Thoracic aorta (tissue), 2 donors: Measurements from ENCODE around the gene CNST. TPM values are rescaled to one million over a fixed set of nuclear protein-coding genes. Genes with fewer than 3 reads are reported as not detected.
"Not testable (repeated sequence)": the region's sequence is repeated elsewhere in the genome, so short reads cannot be mapped to it uniquely, and the experiment has no call there.

Source experiments
- ATAC-seq: fragments of 150-250 bp; one replicate; pipeline ENCODE4 v1.8.0; 2017; ENCODE audit warnings: low read depth; ENCODE audit not compliant: insufficient number of reproducible peaks, low FRiP score
- DNase-seq: peaks from one replicate; pipeline ENCODE4 v3.0.0-alpha.2; 2020; ENCODE audit warnings: low spot score
- H3K27ac ChIP-seq, 2 donors: fragments of 200-600 bp; sonication (generic); 1 replicate in 1 of 2; 2 replicates in 1 of 2; pipeline ENCODE4 v1.5.1; 2016; ENCODE audit warnings: mild to moderate bottlenecking in 2 of 2, moderate library complexity in 2 of 2
- H3K27me3 ChIP-seq: fragments of 200-600 bp; sonication (generic); replicated peaks from 2 replicates; pipeline ENCODE4 v1.6.0; 2016; ENCODE audit warnings: mild to moderate bottlenecking; ENCODE audit not compliant: insufficient read depth
- H3K36me3 ChIP-seq: fragments of 200-600 bp; sonication (generic); one replicate; pipeline ENCODE4 v1.5.1; 2016
- H3K4me1 ChIP-seq, 2 donors: fragments of 200-600 bp; sonication (generic); 1 replicate in 1 of 2; 2 replicates in 1 of 2; pipeline versions ENCODE4 v1.5.1 to v1.6.0; 2016; ENCODE audit warnings: low read depth in 2 of 2, mild to moderate bottlenecking in 1 of 2; ENCODE audit not compliant: control insufficient read depth in 1 of 2
- H3K4me3 ChIP-seq: fragments of 200-600 bp; sonication (generic); 2 replicates; pipeline ENCODE4 v1.5.1; 2016; ENCODE audit warnings: mild to moderate bottlenecking
- H3K9me3 ChIP-seq: fragments of 200-600 bp; sonication (generic); 2 replicates; pipeline ENCODE4 v1.5.1; 2016
- total RNA-seq, 2 donors: library from RNA; depleted of rRNA; stranded (reverse); fragments of >200 nt; gene quantifications; one replicate each; pipeline versions ENCODE4 v1.1.0 to v1.2.3, GENCODE V29; 2016
- TF ChIP-seq, protein P1 (sequence below): fragments of 200-600 bp; sonication (generic); IDR thresholded peaks from one replicate; pipeline ENCODE4 v1.5.1; 2019; ENCODE audit warnings: antibody characterized with exemption

The CNST gene
- total RNA-seq, 2 donors from 2014 or later: 20.7 to 29.3 TPM

DNA sequence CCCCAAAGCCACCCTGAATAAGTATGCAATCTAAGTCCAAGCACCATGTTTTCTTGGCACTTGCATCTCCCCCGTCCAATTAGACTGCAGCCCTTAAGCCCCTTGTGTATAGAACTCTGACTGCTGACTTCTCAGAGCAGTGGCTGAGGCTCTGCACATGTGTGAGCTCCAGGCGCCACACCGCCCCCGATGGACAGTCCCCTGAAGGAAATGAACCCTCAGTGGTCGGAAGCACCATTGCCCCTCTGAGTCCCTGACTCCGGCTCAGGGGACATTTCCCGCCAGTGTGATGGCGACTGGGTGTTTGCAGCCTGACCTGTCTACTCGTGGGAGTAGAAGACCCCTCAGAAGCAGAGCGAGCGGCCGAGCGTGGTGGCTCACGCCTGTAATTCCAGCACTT, 120.7 kb downstream of the CNST start:
- Histone ChIP-seq H3K27me3 (no peaks in the 10 kb centered on the region), H3K36me3 (no peaks in the 10 kb centered on the region), H3K4me1 (peaks cover 0 to 7% of the 10 kb centered on the region in 2 donors), H3K27ac (no peak overlapping the region), H3K4me3 (no peak overlapping the region), H3K9me3 (no peaks in the 10 kb centered on the region)
- ATAC-seq: no peak
- TF ChIP-seq, protein P1, sequence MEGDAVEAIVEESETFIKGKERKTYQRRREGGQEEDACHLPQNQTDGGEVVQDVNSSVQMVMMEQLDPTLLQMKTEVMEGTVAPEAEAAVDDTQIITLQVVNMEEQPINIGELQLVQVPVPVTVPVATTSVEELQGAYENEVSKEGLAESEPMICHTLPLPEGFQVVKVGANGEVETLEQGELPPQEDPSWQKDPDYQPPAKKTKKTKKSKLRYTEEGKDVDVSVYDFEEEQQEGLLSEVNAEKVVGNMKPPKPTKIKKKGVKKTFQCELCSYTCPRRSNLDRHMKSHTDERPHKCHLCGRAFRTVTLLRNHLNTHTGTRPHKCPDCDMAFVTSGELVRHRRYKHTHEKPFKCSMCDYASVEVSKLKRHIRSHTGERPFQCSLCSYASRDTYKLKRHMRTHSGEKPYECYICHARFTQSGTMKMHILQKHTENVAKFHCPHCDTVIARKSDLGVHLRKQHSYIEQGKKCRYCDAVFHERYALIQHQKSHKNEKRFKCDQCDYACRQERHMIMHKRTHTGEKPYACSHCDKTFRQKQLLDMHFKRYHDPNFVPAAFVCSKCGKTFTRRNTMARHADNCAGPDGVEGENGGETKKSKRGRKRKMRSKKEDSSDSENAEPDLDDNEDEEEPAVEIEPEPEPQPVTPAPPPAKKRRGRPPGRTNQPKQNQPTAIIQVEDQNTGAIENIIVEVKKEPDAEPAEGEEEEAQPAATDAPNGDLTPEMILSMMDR: no peak
- DNase-seq: no peak

DNA sequence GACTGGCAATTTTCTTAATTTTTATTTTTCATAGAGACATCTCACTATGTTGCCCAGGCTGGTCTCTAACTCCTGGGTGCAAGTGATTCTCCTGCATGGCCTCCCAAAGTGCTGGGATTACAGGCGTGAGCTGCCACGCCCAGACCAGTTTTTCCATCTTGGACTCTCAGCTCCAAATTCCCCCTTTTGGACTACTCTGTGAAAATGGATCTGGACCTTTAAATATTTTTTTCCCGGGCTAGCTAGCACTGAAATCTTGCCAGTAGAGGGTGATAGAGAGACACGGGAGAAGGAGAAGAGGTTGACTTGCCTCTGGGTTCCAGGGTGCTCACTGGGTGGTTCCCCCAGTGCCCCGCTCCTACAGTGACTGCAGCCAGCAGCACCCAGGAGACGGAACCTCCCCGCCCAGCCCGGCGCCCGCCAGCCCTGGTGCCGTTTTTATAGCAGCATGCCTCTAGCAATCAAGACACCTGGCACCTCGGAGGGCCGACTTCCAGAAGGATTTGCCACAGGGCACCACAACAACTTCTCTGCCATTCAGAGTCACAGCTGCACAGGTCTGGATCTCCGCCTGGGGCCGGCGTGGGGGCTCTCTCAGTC, 123.3 kb downstream of the CNST start:
- Histone ChIP-seq H3K36me3 (no peaks in the 10 kb centered on the region), H3K4me1 (peaks cover 0 to 7% of the 10 kb centered on the region in 2 donors), H3K27ac (no peak overlapping the region), H3K27me3 (no peaks in the 10 kb centered on the region), H3K4me3 (peak overlapping the region; percentile 54), H3K9me3 (peaks cover 4% of the 10 kb centered on the region)
- TF ChIP-seq, protein P1: peak; percentile 65
- no peak for ATAC-seq
- DNase-seq: no peak

DNA sequence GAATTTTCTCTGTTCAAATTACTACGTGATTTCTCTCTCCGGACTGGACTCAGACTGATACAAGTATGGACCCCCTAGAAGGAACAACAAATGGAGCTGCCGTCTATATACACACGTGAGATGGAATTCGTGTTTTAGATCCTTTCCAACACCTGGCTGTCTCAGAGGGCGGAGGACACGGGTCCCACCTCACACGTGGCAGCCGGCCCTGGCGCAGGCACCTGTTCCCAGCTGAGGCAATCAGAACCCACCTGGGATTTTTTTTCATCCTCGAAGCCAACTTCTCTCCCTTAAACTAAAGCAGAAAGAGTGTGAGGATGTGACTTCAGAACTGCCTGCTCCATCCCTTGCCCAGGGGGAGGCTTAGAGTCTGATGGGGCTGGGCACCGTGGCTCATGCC, 123.8 kb downstream of the CNST start:
- TF ChIP-seq, protein P1: no peak
- Histone ChIP-seq H3K4me3 (no peak overlapping the region), H3K4me1 (peaks cover 0 to 7% of the 10 kb centered on the region in 2 donors), H3K27me3 (no peaks in the 10 kb centered on the region), H3K27ac (no peak overlapping the region), H3K36me3 (no peaks in the 10 kb centered on the region), H3K9me3 (peaks cover 7% of the 10 kb centered on the region)
- DNase-seq: no peak
- no peak for ATAC-seq

DNA sequence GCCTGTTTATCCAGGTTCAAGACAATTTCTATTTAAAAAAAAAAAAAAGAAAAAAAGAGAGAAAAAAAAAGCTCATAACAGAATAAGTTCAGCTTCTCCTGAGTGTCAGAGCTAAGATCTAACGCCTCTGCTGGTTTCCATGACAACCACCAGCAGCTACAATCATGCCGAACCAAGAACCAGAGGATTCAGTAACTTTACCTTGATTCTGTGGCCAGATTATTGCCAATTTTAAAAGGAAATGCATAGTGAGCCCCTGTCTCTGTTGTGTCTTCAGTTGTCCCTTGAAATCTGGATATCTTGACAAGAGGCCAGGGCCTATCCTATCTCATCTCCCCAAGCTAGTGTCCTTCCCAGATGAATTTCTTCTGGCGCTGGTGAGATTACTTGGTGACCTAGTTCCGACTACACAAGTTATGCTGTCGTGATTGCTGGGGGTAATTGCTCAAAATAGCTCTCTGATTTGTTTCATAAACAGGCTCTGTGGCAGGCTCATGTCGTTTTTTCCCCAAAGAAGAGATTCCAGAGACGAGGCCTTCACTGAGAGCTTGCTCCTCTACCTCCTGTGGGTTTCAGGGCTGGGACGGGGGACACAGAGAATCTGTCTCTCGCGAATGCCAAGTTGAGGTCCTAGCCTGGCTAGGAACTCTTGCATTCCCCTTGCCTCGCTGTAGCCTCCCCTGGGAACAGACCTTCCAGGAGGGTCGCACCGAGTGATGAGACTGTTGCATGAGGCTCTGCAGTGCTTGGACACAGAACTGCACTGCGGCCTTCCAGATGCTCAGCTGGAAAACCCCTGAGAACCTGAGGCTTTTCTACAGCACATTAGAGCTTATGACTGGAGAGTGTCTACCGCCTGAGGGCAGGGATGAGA, 125.6 kb downstream of the CNST start:
- Histone ChIP-seq H3K9me3 (peaks cover 7% of the 10 kb centered on the region), H3K36me3 (no peaks in the 10 kb centered on the region), H3K27me3 (no peaks in the 10 kb centered on the region), H3K27ac (no peak overlapping the region), H3K4me3 (no peak overlapping the region), H3K4me1 (peaks cover 0 to 7% of the 10 kb centered on the region in 2 donors)
- DNase-seq (no peak), ATAC-seq (no peak)
- TF ChIP-seq, protein P1: no peak

DNA sequence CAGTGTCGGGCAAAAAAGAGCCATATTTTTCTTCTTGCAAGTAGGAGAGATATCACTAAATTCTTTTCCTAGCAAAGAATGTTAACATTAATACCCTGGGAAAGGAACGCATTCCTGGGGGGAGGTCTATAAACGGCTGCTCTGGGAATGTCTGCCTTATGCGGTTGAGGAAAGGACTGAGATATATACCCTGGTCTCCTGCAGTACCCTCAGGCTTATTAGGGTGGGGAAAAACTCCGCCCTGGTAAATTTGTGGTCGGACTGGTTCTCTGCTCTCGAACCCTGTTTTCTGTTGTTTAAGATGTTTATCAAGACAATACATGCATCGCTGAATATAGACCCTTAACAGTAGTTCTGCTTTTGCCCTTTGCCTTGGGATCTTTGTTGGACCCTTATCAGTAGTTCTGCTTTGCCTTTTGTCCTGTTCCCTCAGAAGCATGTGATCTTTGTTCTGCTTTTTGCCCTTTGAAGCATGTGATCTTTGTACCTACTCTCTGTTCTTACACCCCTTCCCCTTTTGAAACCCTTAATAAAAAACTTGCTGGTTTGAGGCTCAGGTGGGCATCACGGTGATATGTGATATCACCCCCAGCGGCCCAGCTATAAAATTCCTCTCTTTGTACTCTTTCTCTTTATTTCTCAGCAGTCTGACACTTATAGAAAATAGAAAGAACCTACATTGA, 128.1 kb downstream of the CNST start:
- ATAC-seq, DNase-seq, H3K27ac ChIP-seq, H3K27me3 ChIP-seq, H3K4me3 ChIP-seq, H3K9me3 ChIP-seq, H3K36me3 ChIP-seq: not testable (repeated sequence)
- peaks cover 0 to 11% of the 10 kb centered on the region in 2 donors for H3K4me1 ChIP-seq
